Measurements from ENCODE around the gene PDIA5.

The PDIA5 gene

GRCh38 chr3:123139522-123139921, 72.7 kb downstream of the PDIA5 start:
- Histone ChIP-seq H2AFZ (ENCODE audit: low read length) (no peak overlapping the region), H3F3A (ENCODE audit: low read depth) (no peaks in the 10 kb centered on the region), H3K9me3 (ENCODE audit: insufficient read depth, low read depth, low read length) (no peaks in the 10 kb centered on the region), H3K27me3 (ENCODE audit: insufficient read depth, low read length, poor library complexity, severe bottlenecking) (no peaks in the 10 kb centered on the region), H3K9me2 (replicated peaks; ENCODE audit: low read depth, low read length) (no peaks in the 10 kb centered on the region), H3K36me3 (ENCODE audit: insufficient read depth, low read length) (peaks cover 88% of the 10 kb centered on the region; the same call in 1 of the 2 replicates), H3K4me2 (ENCODE audit: low read depth, low read length, poor library complexity, severe bottlenecking) (no peak overlapping the region), H3K4me1 (ENCODE audit: insufficient read depth, low read length, poor library complexity, severe bottlenecking) (no peaks in the 10 kb centered on the region), H3K4me3 (ENCODE audit: low read length, poor library complexity, severe bottlenecking) (no peak overlapping the region), H3K79me2 (ENCODE audit: insufficient read depth, low read length) (no peaks in the 10 kb centered on the region), H3K9ac (ENCODE audit: low read depth, low read length, poor library complexity, severe bottlenecking) (no peak overlapping the region), H4K20me1 (ENCODE audit: insufficient read depth, low read length, poor library complexity, severe bottlenecking) (no peaks in the 10 kb centered on the region)
- TF ChIP-seq EZH2phosphoT487 (IDR thresholded peaks at IDR 0.05; ENCODE audit: borderline replicate concordance) (no peak), CTCF (conservative IDR thresholded peaks at IDR 0.05; ENCODE audit: low read length) (no peak)

- Histone ChIP-seq H3K79me2 (ENCODE audit: insufficient read depth, low read length) (no peaks in the 10 kb centered on the region), H4K20me1 (ENCODE audit: insufficient read depth, low read length, poor library complexity, severe bottlenecking) (no peaks in the 10 kb centered on the region), H3F3A (ENCODE audit: low read depth) (no peaks in the 10 kb centered on the region), H3K9ac (ENCODE audit: low read depth, low read length, poor library complexity, severe bottlenecking) (no peak overlapping the region), H3K4me3 (ENCODE audit: low read length, poor library complexity, severe bottlenecking) (no peak overlapping the region), H3K9me2 (replicated peaks; ENCODE audit: low read depth, low read length) (no peaks in the 10 kb centered on the region), H3K9me3 (ENCODE audit: insufficient read depth, low read depth, low read length) (no peaks in the 10 kb centered on the region), H3K36me3 (ENCODE audit: insufficient read depth, low read length) (peaks cover 88% of the 10 kb centered on the region; the same call in 1 of the 2 replicates), H3K4me2 (ENCODE audit: low read depth, low read length, poor library complexity, severe bottlenecking) (no peak overlapping the region), H3K27me3 (ENCODE audit: insufficient read depth, low read length, poor library complexity, severe bottlenecking) (no peaks in the 10 kb centered on the region), H3K4me1 (ENCODE audit: insufficient read depth, low read length, poor library complexity, severe bottlenecking) (no peaks in the 10 kb centered on the region), H2AFZ (ENCODE audit: low read length) (no peak overlapping the region)
- TF ChIP-seq CTCF (conservative IDR thresholded peaks at IDR 0.05; ENCODE audit: low read length): no peak
- no peak for TF ChIP-seq EZH2phosphoT487 (IDR thresholded peaks at IDR 0.05; ENCODE audit: borderline replicate concordance)
Observed at GRCh38 chr3:123140550-123140949, 73.7 kb downstream of the PDIA5 start.

GRCh38 chr3:123141276-123141675, 74.5 kb downstream of the PDIA5 start:
- no peaks in the 10 kb centered on the region for H3F3A ChIP-seq (ENCODE audit: low read depth)
- no peaks in the 10 kb centered on the region for H3K9me2 ChIP-seq (replicated peaks; ENCODE audit: low read depth, low read length)
- no peaks in the 10 kb centered on the region for H4K20me1 ChIP-seq (ENCODE audit: insufficient read depth, low read length, poor library complexity, severe bottlenecking)
- no peak overlapping the region for H2AFZ ChIP-seq (ENCODE audit: low read length)
- no peaks in the 10 kb centered on the region for H3K79me2 ChIP-seq (ENCODE audit: insufficient read depth, low read length)
- no peaks in the 10 kb centered on the region for H3K27me3 ChIP-seq (ENCODE audit: insufficient read depth, low read length, poor library complexity, severe bottlenecking)
- no peak overlapping the region for H3K4me2 ChIP-seq (ENCODE audit: low read depth, low read length, poor library complexity, severe bottlenecking)
- no peaks in the 10 kb centered on the region for H3K4me1 ChIP-seq (ENCODE audit: insufficient read depth, low read length, poor library complexity, severe bottlenecking)
- peaks cover 90% of the 10 kb centered on the region; the same call in 1 of the 2 replicates for H3K36me3 ChIP-seq (ENCODE audit: insufficient read depth, low read length)
- no peak overlapping the region for H3K9ac ChIP-seq (ENCODE audit: low read depth, low read length, poor library complexity, severe bottlenecking)
- no peak overlapping the region for H3K4me3 ChIP-seq (ENCODE audit: low read length, poor library complexity, severe bottlenecking)
- no peak for TF ChIP-seq CTCF (conservative IDR thresholded peaks at IDR 0.05; ENCODE audit: low read length)
- TF ChIP-seq EZH2phosphoT487 (IDR thresholded peaks at IDR 0.05; ENCODE audit: borderline replicate concordance): no peak
- H3K9me3 ChIP-seq (ENCODE audit: insufficient read depth, low read depth, low read length): no peaks in the 10 kb centered on the region

All from Loucy (cell line).